Adrenal gland (tissue), 5 donors: ENCODE results near the gene AFAP1L2.

Experiments used
- CTCF ChIP-seq, 6 experiments: fragments of 450-650 bp in 4 of 6; fragments of 200-600 bp in 2 of 6; sonication (generic) in 1 of 6; IDR thresholded peaks; 1 replicate in 5 of 6; 2 replicates in 1 of 6; pipeline versions ENCODE4 v1.5.1 to v1.8.0; 2016 to 2021; ENCODE audit warnings: antibody characterized with exemption in 6 of 6, mild to moderate bottlenecking in 2 of 6, moderate library complexity in 1 of 6
- POLR2A ChIP-seq, 2 donors: fragments of 450-650 bp; IDR thresholded peaks; one replicate each; pipeline ENCODE4 v1.6.1; 2017; ENCODE audit warnings: antibody characterized with exemption in 2 of 2, mild to moderate bottlenecking in 2 of 2, moderate library complexity in 1 of 2
- donor health status: DM: no; HTN: no; CAD: no.

- no peak for TF ChIP-seq CTCF (IDR thresholded peaks at IDR 0.05)
- TF ChIP-seq POLR2A (IDR thresholded peaks at IDR 0.05), result no peak
These were observed 45.0 kb downstream of the AFAP1L2 start for GRCh38 chr10:114359041-114359952.
